GM12878 (cell line): ENCODE results near the gene DUXB. TPM values are rescaled to one million over a fixed set of nuclear protein-coding genes. Genes with fewer than 3 reads are reported as not detected.

Experiments
- ATAC-seq: fragments of 200-7000 bp; cut with Tn5 transposase; 3 replicates; pipeline ENCODE4 v1.9.1; 2020; ENCODE audit warnings: mild to moderate bottlenecking, moderate library complexity
- BruUV-seq: library from RNA; stranded (reverse); fragments of 400-500 nt; replicated peaks from 2 replicates; lab custom pipeline; 2021; lab: Mats Ljungman, UMichigan
- CTCF ChIA-PET: fragments of 300-600 bp; sonication (Branson Sonifier 250); formaldehyde crosslinking; extraction: SDS; loops from one replicate; lab custom pipeline; 2021; ENCODE audit warnings: inconsistent platforms; lab: Yijun Ruan, JAX
- POLR2A ChIA-PET: fragments of 350-600 bp; formaldehyde crosslinking; extraction: SDS; loops from one replicate; lab custom pipeline; 2021; ENCODE audit warnings: inconsistent platforms; lab: Charles Lee
- RAD21 ChIA-PET: fragments of 300-600 bp; sonication (Branson Sonifier 250); formaldehyde crosslinking; loops from one replicate; lab custom pipeline; 2023; ENCODE audit warnings: antibody characterized with exemption; ENCODE audit not compliant: unreplicated experiment; lab: Charles Lee
- SMC1A ChIA-PET: fragments of 300-600 bp; sonication (Branson Sonifier 250); formaldehyde crosslinking; loops from one replicate; lab custom pipeline; 2023; ENCODE audit not compliant: unreplicated experiment, uncharacterized antibody; lab: Charles Lee
- DNase-seq: peaks from one replicate; pipeline ENCODE4 v3.0.0-alpha.2; 2011; ENCODE audit warnings: low read depth, low spot score
- FAIRE-seq: peaks from 3 replicates; lab custom pipeline; 2011; peaks lifted over from hg19 to GRCh38; lab: Jason Lieb, UNC
- H2AFZ ChIP-seq: 2 replicates; pipeline ENCODE4 v1.6.0; 2011; ENCODE audit warnings: low read depth, low read length, control low read depth; ENCODE audit not compliant: control insufficient read depth
- H3K27ac ChIP-seq: 2 replicates; pipeline ENCODE4 v1.5.1; 2011; ENCODE audit warnings: control low read depth; ENCODE audit not compliant: control insufficient read depth, insufficient read depth
- H3K27me3 ChIP-seq, 2 experiments: replicated peaks in 1 of 2; 2 replicates each; pipeline versions ENCODE4 v1.6.0 to v1.6.1; 2011; ENCODE audit warnings: low read length in 1 of 2; ENCODE audit not compliant: control insufficient read depth in 2 of 2, insufficient read depth in 2 of 2
- H3K36me3 ChIP-seq, 2 experiments: 2 replicates each; pipeline ENCODE4 v1.5.1; 2011; ENCODE audit warnings: low read length in 1 of 2; ENCODE audit not compliant: control insufficient read depth in 2 of 2, insufficient read depth in 2 of 2
- H3K4me1 ChIP-seq: 2 replicates; pipeline ENCODE4 v1.6.1; 2011; ENCODE audit warnings: mild to moderate bottlenecking, low read length, moderate library complexity, mixed read lengths; ENCODE audit not compliant: control insufficient read depth, insufficient read depth
- H3K4me2 ChIP-seq: 2 replicates; pipeline ENCODE4 v1.6.0; 2011; ENCODE audit warnings: control low read depth; ENCODE audit not compliant: control insufficient read depth, insufficient read depth
- H3K4me3 ChIP-seq: fragments of 200-600 bp; sonication (generic); 2 replicates; pipeline ENCODE4 v1.5.1; 2016
- H3K79me2 ChIP-seq: 2 replicates; pipeline ENCODE4 v1.6.0; 2011; ENCODE audit warnings: low read length; ENCODE audit not compliant: control insufficient read depth, insufficient read depth
- H3K9ac ChIP-seq: 2 replicates; pipeline ENCODE4 v1.8.0; 2011; ENCODE audit warnings: low read length, control low read depth, mixed read lengths; ENCODE audit not compliant: control insufficient read depth, insufficient read depth
- H3K9me3 ChIP-seq: replicated peaks from 3 replicates; pipeline ENCODE4 v1.5.1; 2011; ENCODE audit warnings: mild to moderate bottlenecking, low read length; ENCODE audit not compliant: control insufficient read depth, insufficient read depth
- H4K20me1 ChIP-seq: 2 replicates; pipeline ENCODE4 v1.6.0; 2011; ENCODE audit not compliant: control insufficient read depth, insufficient read depth
- FOXM1 ChIP-seq: IDR thresholded peaks from 2 replicates; pipeline ENCODE4 v1.6.1; 2012; ENCODE audit warnings: low read depth, mild to moderate bottlenecking, inconsistent platforms, low read length, moderate library complexity
- GATAD2B ChIP-seq: fragments of 450-650 bp; conservative IDR thresholded peaks from 2 replicates; pipeline ENCODE4 v1.6.1; 2017; ENCODE audit warnings: low read depth, mild to moderate bottlenecking, moderate library complexity
- RCOR1 ChIP-seq: conservative IDR thresholded peaks from 2 replicates; pipeline ENCODE4 v1.6.1; 2012; ENCODE audit warnings: low read depth, low read length, improper control_type of control experiment
- SPI1 ChIP-seq: IDR thresholded peaks from 2 replicates; pipeline ENCODE4 v1.6.1; 2011; ENCODE audit warnings: low read depth, mild to moderate bottlenecking, low read length, moderate library complexity, borderline replicate concordance; ENCODE audit not compliant: insufficient read depth
- ZBED1 ChIP-seq: IDR thresholded peaks from 2 replicates; pipeline ENCODE4 v1.6.1; 2016; ENCODE audit warnings: borderline replicate concordance
- ZNF622 ChIP-seq: fragments of 450-650 bp; IDR thresholded peaks from 2 replicates; pipeline ENCODE4 v1.6.1; 2017; ENCODE audit warnings: mild to moderate bottlenecking, inconsistent platforms
- WGBS: methylation state at CpG from one replicate; pipeline ENCODE4 v1.1.6; 2016; ENCODE audit warnings: low lambda C conversion rate; ENCODE audit not compliant: insufficient replicate concordance, insufficient coverage; ENCODE audit errors: missing lambda C conversion rate; 5-methylcytosine and 5-hydroxymethylcytosine counted together
- in situ Hi-C: fragments of 300-500 bp; cut with MboI; formaldehyde crosslinking; loops from 9 replicates; pipeline ENCODE4 v1.14.3; 2018; ENCODE audit warnings: mixed read lengths
- intact Hi-C: fragments of 100-400 bp; cut with micrococcal nuclease; formaldehyde crosslinking; loops from one replicate; pipeline ENCODE4 v1.14.2; 2022; ENCODE audit not compliant: unreplicated experiment
- polyA plus RNA-seq, 11 experiments: library from polyadenylated mRNA; depleted of rRNA in 4 of 11; unstranded in 6 of 11; stranded (reverse) in 5 of 11; fragments of >200 nt; fragmentation: Nextera tagmentation in 4 of 11; fragmentation: Illumina TruSeq in 1 of 11; extraction: Ambion mirVana in 4 of 11; extraction: Trizol in 1 of 11; gene quantifications; 1 replicate in 1 of 11; 2 replicates in 10 of 11; pipeline versions ENCODE4 v1.2.1 to v1.2.3, GENCODE V29; 2011 to 2016; ENCODE audit warnings: inconsistent platforms in 2 of 11, missing spikeins in 2 of 11, low read depth in 1 of 11
- total RNA-seq, 4 experiments: library from RNA; depleted of rRNA in 3 of 4; stranded (reverse); fragments of >200 nt in 3 of 4; fragmentation: Illumina TruSeq in 1 of 4; extraction: Trizol in 1 of 4; gene quantifications; 2 replicates each; pipeline versions ENCODE4 v1.2.1 to v1.2.3, GENCODE V29; 2013 to 2021
- TF ChIP-seq, protein P1 (sequence below), 3 experiments: IDR thresholded peaks in 2 of 3; conservative IDR thresholded peaks in 1 of 3; 2 replicates each; pipeline ENCODE4 v1.5.1; 2011; ENCODE audit warnings: low read depth in 3 of 3, low read length in 3 of 3, mild to moderate bottlenecking in 3 of 3, control low read depth in 2 of 3, moderate library complexity in 2 of 3, inconsistent platforms in 1 of 3, mixed read lengths in 1 of 3; ENCODE audit not compliant: control insufficient read depth in 2 of 3, insufficient read depth in 1 of 3; ENCODE audit errors: extremely low read depth in 1 of 3

The DUXB gene
- total and polyA plus RNA-seq, 10 of the 15 experiments (the other 5 are each of a cell fraction or from before 2014, with no cell fraction given) = 0.05 TPM; not detected in 9

DNA sequence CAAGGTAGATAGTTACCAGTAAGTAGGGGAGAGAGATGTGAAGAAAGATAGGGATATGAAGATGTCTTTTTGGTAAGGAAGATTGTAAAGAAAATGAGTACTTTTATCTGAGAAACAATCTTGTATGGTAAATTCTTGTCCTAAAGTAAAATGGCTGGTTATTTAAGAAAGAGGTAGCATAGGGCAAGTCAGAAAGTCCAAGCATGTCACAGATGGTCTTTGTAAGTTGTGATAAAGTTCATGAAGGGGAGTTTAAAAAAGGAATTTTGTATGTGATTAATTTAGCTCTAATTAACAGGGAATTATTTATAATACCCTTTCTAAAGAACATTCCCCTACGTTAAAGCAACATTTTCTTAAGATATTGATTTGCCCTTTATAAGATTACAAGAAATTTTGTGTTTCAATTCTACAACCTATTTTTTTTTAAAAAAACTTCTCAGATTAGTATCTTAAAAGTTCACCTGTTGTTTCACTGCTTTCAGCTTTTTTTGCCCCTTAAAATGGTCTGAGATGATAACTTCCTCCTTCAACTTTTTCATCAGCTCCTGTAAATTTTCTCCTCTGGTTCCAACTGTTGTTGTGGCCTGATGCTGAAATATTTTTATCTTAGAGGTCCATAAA lies 41.3 kb upstream of the DUXB start (continued):
- TF ChIP-seq, protein P1, sequence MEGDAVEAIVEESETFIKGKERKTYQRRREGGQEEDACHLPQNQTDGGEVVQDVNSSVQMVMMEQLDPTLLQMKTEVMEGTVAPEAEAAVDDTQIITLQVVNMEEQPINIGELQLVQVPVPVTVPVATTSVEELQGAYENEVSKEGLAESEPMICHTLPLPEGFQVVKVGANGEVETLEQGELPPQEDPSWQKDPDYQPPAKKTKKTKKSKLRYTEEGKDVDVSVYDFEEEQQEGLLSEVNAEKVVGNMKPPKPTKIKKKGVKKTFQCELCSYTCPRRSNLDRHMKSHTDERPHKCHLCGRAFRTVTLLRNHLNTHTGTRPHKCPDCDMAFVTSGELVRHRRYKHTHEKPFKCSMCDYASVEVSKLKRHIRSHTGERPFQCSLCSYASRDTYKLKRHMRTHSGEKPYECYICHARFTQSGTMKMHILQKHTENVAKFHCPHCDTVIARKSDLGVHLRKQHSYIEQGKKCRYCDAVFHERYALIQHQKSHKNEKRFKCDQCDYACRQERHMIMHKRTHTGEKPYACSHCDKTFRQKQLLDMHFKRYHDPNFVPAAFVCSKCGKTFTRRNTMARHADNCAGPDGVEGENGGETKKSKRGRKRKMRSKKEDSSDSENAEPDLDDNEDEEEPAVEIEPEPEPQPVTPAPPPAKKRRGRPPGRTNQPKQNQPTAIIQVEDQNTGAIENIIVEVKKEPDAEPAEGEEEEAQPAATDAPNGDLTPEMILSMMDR (IDR thresholded peaks at IDR 0.05 in 2 of 3, conservative IDR thresholded peaks at IDR 0.05 in 1 of 3; ENCODE audit: control insufficient read depth in 2 of 3, extremely low read depth in 1 of 3, insufficient read depth in 1 of 3, low read depth in 3 of 3, low read length in 3 of 3) = no peak
- TF ChIP-seq ZBED1 = no peak

DNA sequence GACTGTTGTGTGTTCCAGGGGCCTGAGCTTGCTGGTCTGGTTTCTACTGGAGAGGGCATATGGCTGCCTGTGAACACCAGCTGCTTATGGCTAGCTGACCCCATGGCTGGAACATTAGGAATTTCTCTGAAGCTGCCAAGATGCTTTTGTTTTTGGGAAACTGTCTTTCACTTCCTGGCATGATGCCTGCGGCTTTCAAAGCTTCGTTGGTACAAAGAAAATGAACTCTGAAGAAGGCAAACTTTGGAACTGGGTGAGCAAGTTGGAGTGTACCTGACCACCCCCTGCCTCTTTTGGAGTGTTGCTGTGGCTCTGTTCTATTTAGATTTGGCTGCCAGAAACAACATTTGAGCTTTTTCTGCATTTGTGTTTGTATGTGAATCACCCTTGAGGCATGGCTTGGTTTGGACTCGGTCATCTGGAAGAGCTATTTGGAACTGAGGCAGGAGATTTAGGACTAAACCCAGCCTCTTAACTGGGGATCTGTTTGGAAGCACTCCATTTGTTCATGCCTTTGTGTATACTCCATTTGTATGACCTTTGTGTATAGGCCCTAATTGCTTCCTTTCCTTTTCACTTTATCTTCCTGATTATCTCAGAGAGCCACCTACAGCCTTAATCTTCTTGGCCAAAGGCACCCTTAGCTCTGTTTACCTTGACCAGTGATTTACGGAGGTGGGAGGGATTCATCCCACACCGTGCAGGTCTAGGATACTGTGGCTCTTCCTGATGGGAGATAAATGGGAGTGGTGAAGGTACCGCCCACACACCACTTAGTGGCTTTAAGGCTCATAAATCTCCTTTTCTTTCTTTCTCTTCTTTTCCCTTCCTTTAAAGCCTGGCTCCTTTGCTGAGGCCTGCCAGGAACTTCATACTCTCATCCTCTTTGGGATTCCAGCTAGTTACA lies 32.3 kb upstream of the DUXB start:
- POLR2A ChIA-PET = no interaction called here
- CTCF ChIA-PET = interaction anchor here (0.6 kb wide), 1 partner anchor 199 kb away, joined by 5 read pairs; no protein-coding TSS in a partner anchor
- WGBS = 54% methylated on average over 6 of the region's 6 CpGs

More for the DNA sequence above, 32.3 kb upstream of the DUXB start:
- no peak overlapping the region for H3K4me3 ChIP-seq
- no peaks in the 10 kb centered on the region for H3K27me3 ChIP-seq
- intact Hi-C loops (no loop called here), in situ Hi-C loops (no loop called here)
- no peak for TF ChIP-seq FOXM1
- no peak for TF ChIP-seq GATAD2B
- TF ChIP-seq RCOR1 = no peak
- no peak for TF ChIP-seq ZNF622
- no peak for TF ChIP-seq SPI1
- H3K27ac ChIP-seq = no peak overlapping the region
- no peak for DNase-seq
- SMC1A ChIA-PET = interaction anchor here (0.9 to 1.5 kb wide), 4 partner anchors 11 to 136 kb away, joined by 3 read pairs; no protein-coding TSS in a partner anchor
- H3K36me3 ChIP-seq = no peaks in the 10 kb centered on the region
- RAD21 ChIA-PET = no interaction called here
- H3K4me2 ChIP-seq = no peak overlapping the region
- H3K9ac ChIP-seq = no peak overlapping the region
- H2AFZ ChIP-seq = no peak overlapping the region
- H3K9me3 ChIP-seq = no peaks in the 10 kb centered on the region
- no peaks in the 10 kb centered on the region for H3K4me1 ChIP-seq
- no peak for FAIRE-seq
- ATAC-seq = no peak
- no peaks in the 10 kb centered on the region for H3K79me2 ChIP-seq
- no TSS peak for BruUV-seq
- H4K20me1 ChIP-seq = no peaks in the 10 kb centered on the region
